Effector CD4-positive, alpha-beta T cell (primary cell): ENCODE results near the gene ECE2.
"Not testable (repeated sequence)": the region's sequence is repeated elsewhere in the genome, so short reads cannot be mapped to it uniquely, and the experiment has no call there.

ENCODE experiments used
- DNase-seq: peaks from one replicate; pipeline ENCODE4 v3.0.0-alpha.2; 2020

ECE2 gene

DNA sequence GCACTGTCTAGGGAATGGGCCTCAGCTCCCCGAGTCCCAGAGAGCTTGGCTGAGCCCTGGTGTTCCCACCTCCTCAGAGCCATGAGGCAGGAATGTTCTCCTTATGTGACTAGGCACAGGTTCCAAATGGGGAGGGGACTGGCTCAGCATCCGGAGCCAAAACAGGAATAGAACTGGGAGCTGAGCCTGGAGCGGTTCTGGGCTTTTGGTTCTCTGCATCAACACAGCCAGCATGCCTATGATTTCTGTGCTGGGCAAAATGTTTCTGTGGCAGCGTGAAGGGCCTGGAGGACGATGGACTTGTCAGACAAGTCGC is 61.5 kb downstream of the ECE2 start, which contains the start of gene FAM131A:
FAM131A (plus strand) TSS at position 202 of the 316 bp plus-strand sequence; CDS start at position 233, 31 bp downstream.
- DNase-seq: no peak

GRCh38 chr3:184337981-184338380 is 62.2 kb downstream of the ECE2 start:
- DNase-seq: no peak

DNA sequence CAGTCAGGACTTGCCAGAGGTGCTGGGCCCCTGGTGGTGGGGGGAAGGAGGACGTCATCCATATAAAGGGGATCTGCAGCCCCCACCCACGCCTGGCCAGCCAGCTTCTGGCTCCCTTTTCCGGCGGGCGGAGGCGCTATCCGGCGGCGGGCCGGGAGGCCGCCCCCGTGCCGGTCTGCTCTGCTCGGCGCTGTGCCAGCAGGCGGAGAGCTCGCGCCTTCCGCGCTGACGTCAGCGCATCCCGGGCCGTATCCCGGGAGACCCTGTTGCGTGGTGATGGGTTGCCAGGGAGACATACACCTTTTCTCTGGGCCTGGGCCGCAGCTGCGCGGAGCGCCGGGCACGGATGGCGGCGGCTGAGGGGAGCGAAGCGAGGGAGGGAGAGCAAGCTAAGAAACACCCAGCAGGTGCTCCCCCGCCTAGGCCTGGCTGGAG is 62.7 kb downstream of the ECE2 start:
- no peak for DNase-seq

- no peak for DNase-seq
Measured at GRCh38 chr3:184339001-184339400, 63.2 kb downstream of the ECE2 start.

GRCh38 chr3:184339451-184340135 is 63.8 kb downstream of the ECE2 start:
- DNase-seq: not testable (repeated sequence)

DNA sequence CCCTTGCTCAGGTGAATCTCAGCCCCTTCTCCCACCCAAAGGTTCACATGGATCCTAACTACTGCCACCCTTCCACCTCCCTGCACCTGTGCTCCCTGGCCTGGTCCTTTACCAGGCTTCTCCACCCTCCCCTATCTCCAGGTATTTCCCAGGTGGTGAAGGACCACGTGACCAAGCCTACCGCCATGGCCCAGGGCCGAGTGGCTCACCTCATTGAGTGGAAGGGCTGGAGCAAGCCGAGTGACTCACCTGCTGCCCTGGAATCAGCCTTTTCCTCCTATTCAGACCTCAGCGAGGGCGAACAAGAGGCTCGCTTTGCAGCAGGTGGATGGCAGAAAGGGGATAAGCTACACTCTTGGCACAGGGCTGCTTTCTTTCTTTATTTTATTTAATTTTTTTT is 66.1 kb downstream of the ECE2 start:
- no peak for DNase-seq
